GM12891 (cell line): Measurements from ENCODE around the gene ANP32A.
"Not testable (repeated sequence)": the region's sequence is repeated elsewhere in the genome, so short reads cannot be mapped to it uniquely, and the experiment has no call there.

Experiments used
- PAX5 ChIP-seq: IDR thresholded peaks from 2 replicates; pipeline ENCODE4 v1.6.1; 2011; ENCODE audit warnings: low read length, moderate library complexity, mild to moderate bottlenecking; ENCODE audit not compliant: insufficient read depth, severe bottlenecking
- POLR2A ChIP-seq: IDR thresholded peaks from 2 replicates; pipeline ENCODE4 v1.6.1; 2011; ENCODE audit warnings: low read depth, low read length, control low read depth
- POLR2AphosphoS5 ChIP-seq: IDR thresholded peaks from 2 replicates; pipeline ENCODE4 v1.6.1; 2011; ENCODE audit warnings: low read depth, low read length, control low read depth
- POU2F2 ChIP-seq: IDR thresholded peaks from 2 replicates; pipeline ENCODE4 v1.6.1; 2011; ENCODE audit warnings: low read depth, mild to moderate bottlenecking, control low read depth, low read length, moderate library complexity
- SPI1 ChIP-seq: IDR thresholded peaks from 2 replicates; pipeline ENCODE4 v1.6.1; 2011; ENCODE audit warnings: low read depth, low read length, control low read depth
- TAF1 ChIP-seq: IDR thresholded peaks from 2 replicates; pipeline ENCODE4 v1.6.1; 2011; ENCODE audit warnings: low read depth, low read length, control low read depth

DNA sequence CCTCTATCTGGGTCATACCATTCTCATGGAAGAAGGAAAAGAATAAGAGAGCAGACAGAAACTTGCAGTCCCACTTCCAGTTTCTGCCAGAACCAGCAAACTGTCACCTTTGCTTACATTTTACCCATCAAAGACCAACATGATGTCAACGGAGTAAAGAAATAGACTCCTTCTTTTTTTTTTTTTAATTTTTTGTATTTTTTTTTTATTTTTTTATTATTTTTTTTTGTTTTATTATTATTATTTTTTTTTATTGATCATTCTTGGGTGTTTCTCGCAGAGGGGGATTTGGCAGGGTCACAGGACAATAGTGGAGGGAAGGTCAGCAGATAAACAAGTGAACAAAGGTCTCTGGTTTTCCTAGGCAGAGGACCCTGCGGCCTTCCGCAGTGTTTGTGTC lies 38.0 kb upstream of the ANP32A start:
- not testable (repeated sequence) for TF ChIP-seq POLR2AphosphoS5, PAX5, POLR2A, TAF1, POU2F2, SPI1
